Testis (tissue), 3 donors: Measurements from ENCODE around the gene CREB3L1. TPM values are rescaled to one million over a fixed set of nuclear protein-coding genes. Genes with fewer than 3 reads are reported as not detected.
A peak's percentile ranks its signal among the peaks of the same experiment; 100 is the strongest.

ENCODE experiments used
- DNase-seq: peaks from one replicate; pipeline ENCODE4 v3.0.0-alpha.2; 2019
- H3K27ac ChIP-seq, 2 donors: fragments of 200-600 bp; sonication (generic); one replicate each; pipeline ENCODE4 v1.5.1; 2019
- H3K27me3 ChIP-seq: fragments of 200-600 bp; sonication (generic); one replicate; pipeline ENCODE4 v1.5.1; 2019
- H3K36me3 ChIP-seq: fragments of 200-600 bp; sonication (generic); one replicate; pipeline ENCODE4 v1.5.1; 2017; ENCODE audit warnings: low read depth; ENCODE audit errors: missing control alignments
- H3K4me1 ChIP-seq: fragments of 200-600 bp; sonication (generic); one replicate; pipeline ENCODE4 v1.5.1; 2019
- H3K4me3 ChIP-seq, 2 donors: fragments of 200-600 bp; sonication (generic); one replicate each; pipeline ENCODE4 v1.5.1; 2017 to 2019
- H3K9me3 ChIP-seq: fragments of 200-600 bp; sonication (generic); one replicate; pipeline ENCODE4 v1.5.1; 2017
- POLR2A ChIP-seq: fragments of 450-650 bp; IDR thresholded peaks from one replicate; pipeline ENCODE4 v1.6.1; 2017; ENCODE audit warnings: antibody characterized with exemption, mild to moderate bottlenecking, moderate library complexity
- WGBS, 2 donors: methylation state at CpG; one replicate each; pipeline ENCODE4 v1.1.5; 2018; 5-methylcytosine and 5-hydroxymethylcytosine counted together
- intact Hi-C: fragments of 100-400 bp; cut with DNase I; formaldehyde crosslinking; loops from one replicate; pipeline ENCODE4 v1.15.1; 2023; ENCODE audit warnings: low total_unique reads
- polyA plus RNA-seq: library from polyadenylated mRNA; stranded (reverse); fragments of 350-450 nt; fragmentation: Illumina TruSeq; extraction: RNeasy Lipid Tissue Mini Kit (QIAGEN cat#74804); gene quantifications from one replicate; pipeline ENCODE4 v1.2.3, GENCODE V29; 2014; ENCODE audit warnings: low read depth, low replicate concordance; ENCODE audit not compliant: insufficient read depth
- total RNA-seq, 2 donors: library from RNA; depleted of rRNA; stranded (reverse); fragments of >200 nt; gene quantifications; one replicate each; pipeline ENCODE4 v1.2.3, GENCODE V29; 2016
- TF ChIP-seq, protein P1 (sequence below), 3 experiments: fragments of 450-650 bp in 2 of 3; fragments of 200-600 bp in 1 of 3; sonication (generic) in 1 of 3; IDR thresholded peaks; one replicate each; pipeline ENCODE4 v1.5.1; 2016 to 2019; ENCODE audit warnings: antibody characterized with exemption in 3 of 3, mild to moderate bottlenecking in 2 of 3, moderate library complexity in 1 of 3

Gene CREB3L1
- total and polyA plus RNA-seq, 3 donors from 2014 or later = 5.2 to 19.2 (median 8.1) TPM

DNA sequence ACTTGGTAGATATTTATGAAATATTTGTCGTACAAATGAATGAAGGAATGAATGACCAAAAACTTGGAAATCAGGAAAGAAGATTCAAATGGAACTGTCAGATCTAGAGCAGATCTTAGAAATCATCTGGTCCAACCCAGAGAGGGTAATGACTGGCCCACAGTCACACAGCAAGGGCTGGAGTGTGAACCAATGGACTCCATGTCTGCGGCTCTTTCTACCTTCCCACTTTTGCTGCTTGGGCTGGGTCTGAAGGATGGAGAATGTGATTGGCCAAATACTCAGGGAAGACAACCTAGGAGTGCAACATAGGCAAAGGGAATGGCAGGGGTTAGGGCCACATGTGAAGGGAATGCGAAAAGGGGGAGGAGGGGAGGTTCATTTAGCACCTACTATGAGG is 64.0 kb downstream of the CREB3L1 start:
- DNase-seq = no peak
- Histone ChIP-seq H3K27me3 (no peaks in the 10 kb centered on the region), H3K9me3 (no peaks in the 10 kb centered on the region), H3K36me3 (no peaks in the 10 kb centered on the region), H3K4me3 (no peak overlapping the region), H3K4me1 (peaks cover 29% of the 10 kb centered on the region), H3K27ac (no peak overlapping the region)
- whole genome bisulfite sequencing, 2 donors = 92 to 100% methylated on average over 3 of the region's 3 CpGs
- intact Hi-C loops = no loop called here
- TF ChIP-seq, protein P1, sequence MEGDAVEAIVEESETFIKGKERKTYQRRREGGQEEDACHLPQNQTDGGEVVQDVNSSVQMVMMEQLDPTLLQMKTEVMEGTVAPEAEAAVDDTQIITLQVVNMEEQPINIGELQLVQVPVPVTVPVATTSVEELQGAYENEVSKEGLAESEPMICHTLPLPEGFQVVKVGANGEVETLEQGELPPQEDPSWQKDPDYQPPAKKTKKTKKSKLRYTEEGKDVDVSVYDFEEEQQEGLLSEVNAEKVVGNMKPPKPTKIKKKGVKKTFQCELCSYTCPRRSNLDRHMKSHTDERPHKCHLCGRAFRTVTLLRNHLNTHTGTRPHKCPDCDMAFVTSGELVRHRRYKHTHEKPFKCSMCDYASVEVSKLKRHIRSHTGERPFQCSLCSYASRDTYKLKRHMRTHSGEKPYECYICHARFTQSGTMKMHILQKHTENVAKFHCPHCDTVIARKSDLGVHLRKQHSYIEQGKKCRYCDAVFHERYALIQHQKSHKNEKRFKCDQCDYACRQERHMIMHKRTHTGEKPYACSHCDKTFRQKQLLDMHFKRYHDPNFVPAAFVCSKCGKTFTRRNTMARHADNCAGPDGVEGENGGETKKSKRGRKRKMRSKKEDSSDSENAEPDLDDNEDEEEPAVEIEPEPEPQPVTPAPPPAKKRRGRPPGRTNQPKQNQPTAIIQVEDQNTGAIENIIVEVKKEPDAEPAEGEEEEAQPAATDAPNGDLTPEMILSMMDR (IDR thresholded peaks at IDR 0.05) = no peak
- TF ChIP-seq POLR2A = no peak

DNA sequence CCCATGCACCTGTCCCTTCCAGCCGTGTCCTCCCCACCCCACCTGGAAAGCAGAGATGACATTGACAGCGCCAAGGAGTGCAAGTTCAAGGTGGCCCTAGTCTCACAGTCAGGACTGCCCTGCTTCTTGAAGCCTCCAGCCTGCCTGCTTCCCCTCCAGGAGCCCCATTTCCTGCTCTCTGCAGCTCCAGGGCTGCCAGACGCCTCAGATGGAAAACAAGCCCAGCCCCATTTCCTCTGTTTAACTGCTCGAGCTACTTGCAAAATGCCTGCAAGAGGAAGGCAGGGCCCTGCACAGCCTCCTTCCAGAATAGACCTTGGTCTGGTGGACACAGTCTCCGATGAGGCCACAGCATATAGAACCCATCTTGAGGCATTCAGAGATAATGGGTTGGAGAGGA is 64.8 kb downstream of the CREB3L1 start:
- TF ChIP-seq, protein P1 (IDR thresholded peaks at IDR 0.05) = no peak
- TF ChIP-seq POLR2A = no peak
- intact Hi-C loops = no loop called here
- Histone ChIP-seq H3K4me1 (peaks cover 29% of the 10 kb centered on the region), H3K4me3 (no peak overlapping the region), H3K36me3 (no peaks in the 10 kb centered on the region), H3K27me3 (no peaks in the 10 kb centered on the region), H3K9me3 (no peaks in the 10 kb centered on the region), H3K27ac (no peak overlapping the region)
- DNase-seq = no peak
- WGBS, 2 donors = 56 to 74% methylated on average over 2 to 5 of the region's 5 CpGs

DNA sequence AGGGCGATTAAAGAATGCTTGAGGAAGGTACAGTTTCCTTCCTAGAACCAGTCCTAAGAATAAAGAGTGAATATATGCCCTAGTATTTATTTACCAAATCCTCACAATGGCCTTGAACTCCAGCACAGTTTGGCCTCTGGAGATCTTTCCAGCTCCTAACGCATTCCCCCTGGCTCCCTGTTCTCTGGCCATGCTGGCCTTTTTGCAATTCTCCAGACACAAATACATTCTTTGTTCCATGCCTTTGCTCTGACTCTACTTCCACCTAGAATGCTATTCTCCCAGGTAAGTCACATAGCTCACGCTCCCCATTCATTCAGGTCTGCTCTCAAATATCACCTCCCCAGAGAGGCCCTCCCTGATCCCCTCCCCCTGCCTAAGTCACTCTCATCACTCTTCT is 66.1 kb downstream of the CREB3L1 start:
- H3K4me1 ChIP-seq = peaks cover 33% of the 10 kb centered on the region
- H3K9me3 ChIP-seq = no peaks in the 10 kb centered on the region
- no peak for DNase-seq
- H3K36me3 ChIP-seq = no peaks in the 10 kb centered on the region
- H3K27ac ChIP-seq = peak overlapping the region in 1 of 2 donors; percentile 25
- no peak overlapping the region for H3K4me3 ChIP-seq
- intact Hi-C loops = no loop called here
- 56 to 57% methylated on average over 3 of the region's 3 CpGs for WGBS, 2 donors
- H3K27me3 ChIP-seq = no peaks in the 10 kb centered on the region
- no peak for TF ChIP-seq POLR2A
- TF ChIP-seq, protein P1 (IDR thresholded peaks at IDR 0.05) = no peak

DNA sequence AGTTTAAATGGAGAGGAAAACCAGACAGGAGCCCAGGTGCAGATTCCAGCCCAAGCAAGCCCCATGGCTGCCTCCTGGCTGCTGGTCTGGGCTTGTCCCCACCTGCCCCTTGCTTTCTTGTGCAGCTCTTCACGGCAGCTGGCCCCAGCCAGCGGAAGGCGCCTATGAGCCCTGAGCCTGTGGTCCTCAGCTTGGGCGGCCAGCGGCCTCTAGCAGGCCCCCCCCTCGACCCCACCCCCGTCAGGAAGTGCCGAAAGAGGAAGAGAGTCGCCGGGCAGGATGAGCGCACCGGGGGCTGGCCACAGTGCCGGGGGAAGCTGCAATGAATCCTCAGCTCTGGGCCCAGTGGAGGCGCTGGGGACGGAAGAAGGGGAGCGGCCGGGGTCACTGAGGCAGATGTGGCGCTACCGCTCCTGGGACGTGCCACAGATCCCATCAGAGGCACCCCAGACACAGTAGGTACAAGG is 67.7 kb downstream of the CREB3L1 start:
- DNase-seq = no peak
- Histone ChIP-seq H3K4me3 (peak overlapping the region in 1 of 2 donors; percentile 4), H3K9me3 (no peaks in the 10 kb centered on the region), H3K36me3 (no peaks in the 10 kb centered on the region), H3K27me3 (no peaks in the 10 kb centered on the region), H3K4me1 (peaks cover 31% of the 10 kb centered on the region), H3K27ac (no peak overlapping the region)
- no peak for TF ChIP-seq POLR2A
- TF ChIP-seq, protein P1 (IDR thresholded peaks at IDR 0.05) = no peak
- intact Hi-C loops = no loop called here
- 87 to 96% methylated on average over 9 to 20 of the region's 20 CpGs for WGBS, 2 donors

DNA sequence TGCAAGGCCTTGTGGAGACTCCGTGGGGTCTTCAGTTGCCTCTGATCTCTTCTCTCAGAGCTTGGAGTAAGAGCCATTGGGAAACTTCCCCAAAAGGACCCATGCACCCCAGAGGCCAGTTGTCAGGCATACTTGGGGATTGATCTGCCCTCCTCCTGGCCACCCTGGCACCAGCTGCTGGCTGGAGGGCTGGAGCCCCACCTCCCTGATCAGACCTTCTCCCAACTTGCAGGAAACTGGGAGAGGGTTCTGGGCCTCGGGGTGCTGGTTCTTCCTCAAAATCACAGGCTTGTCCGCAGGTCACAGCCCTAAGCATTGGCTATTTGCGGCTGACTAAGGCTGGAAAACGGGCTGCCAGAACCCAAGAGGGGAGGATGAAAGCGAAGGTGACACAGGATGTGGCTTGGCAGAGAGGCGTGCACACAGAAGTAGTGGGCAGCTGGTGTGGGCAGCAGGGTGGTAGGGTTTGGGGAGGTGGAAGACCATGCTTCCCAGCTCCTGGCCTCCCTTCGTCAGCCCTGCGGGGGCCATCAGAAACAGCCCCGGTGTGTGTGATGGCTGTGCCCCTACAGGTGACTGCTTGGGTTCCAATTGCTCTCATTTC is 68.5 kb downstream of the CREB3L1 start:
- peaks cover 31% of the 10 kb centered on the region for H3K4me1 ChIP-seq

More for the DNA sequence above, 68.5 kb downstream of the CREB3L1 start:
- WGBS, 2 donors = 75 to 94% methylated on average over 6 to 10 of the region's 10 CpGs
- no peak for DNase-seq
- Histone ChIP-seq H3K36me3 (no peaks in the 10 kb centered on the region), H3K4me3 (peak overlapping the region in 1 of 2 donors; percentile 4), H3K27ac (no peak overlapping the region), H3K9me3 (no peaks in the 10 kb centered on the region), H3K27me3 (no peaks in the 10 kb centered on the region)
- intact Hi-C loops = no loop called here
- TF ChIP-seq, protein P1 (IDR thresholded peaks at IDR 0.05) = no peak
- no peak for TF ChIP-seq POLR2A
